Ovary (tissue), 9 donors: ENCODE measurements around the gene PCNX3. TPM values are rescaled to one million over a fixed set of nuclear protein-coding genes. Genes with fewer than 3 reads are reported as not detected.

Source experiments
- DNase-seq, 5 donors: peaks; one replicate each; pipeline ENCODE4 v3.0.0-alpha.2; 2019 to 2020
- H3K27ac ChIP-seq, 2 donors: fragments of 200-600 bp; one replicate each; pipeline versions ENCODE4 v1.5.1 to v1.8.0; 2019 to 2022
- H3K27me3 ChIP-seq: fragments of 200-600 bp; one replicate; pipeline ENCODE4 v1.8.0; 2022
- H3K36me3 ChIP-seq: fragments of 200-600 bp; sonication (generic); one replicate; pipeline ENCODE4 v1.5.1; 2019
- H3K4me1 ChIP-seq: one replicate; pipeline ENCODE4 v1.8.1; 2013; ENCODE audit warnings: mild to moderate bottlenecking, moderate library complexity; ENCODE audit not compliant: insufficient read depth
- H3K4me3 ChIP-seq: fragments of 200-600 bp; sonication (generic); one replicate; pipeline ENCODE4 v1.5.1; 2017
- H3K9me3 ChIP-seq, 2 donors: fragments of 200-600 bp in 1 of 2; sonication (generic) in 1 of 2; one replicate each; pipeline versions ENCODE4 v1.5.1 to v1.8.1; 2013 to 2019; ENCODE audit warnings: mild to moderate bottlenecking in 1 of 2, moderate library complexity in 1 of 2
- EP300 ChIP-seq: sonication (generic); formaldehyde crosslinking; IDR thresholded peaks from one replicate; pipeline ENCODE4 v1.6.1; 2017; ENCODE audit warnings: antibody characterized with exemption
- POLR2A ChIP-seq: fragments of 450-650 bp; IDR thresholded peaks from one replicate; pipeline ENCODE4 v1.6.1; 2017; ENCODE audit warnings: antibody characterized with exemption, mild to moderate bottlenecking, moderate library complexity
- WGBS, 3 donors: extraction: QIAGEN DNeasy Blood & Tissue Kit in 1 of 3; methylation state at CpG; one replicate each; pipeline versions ENCODE4 v1.1.5 to v1.1.7; 2013 to 2017; 5-methylcytosine and 5-hydroxymethylcytosine counted together
- intact Hi-C, 4 donors: fragments of 100-400 bp; cut with DNase I; formaldehyde crosslinking; loops; one replicate each; pipeline versions ENCODE4 v1.11.0 to v1.15.1; 2022 to 2023
- polyA plus RNA-seq, 2 donors: library from polyadenylated mRNA; stranded (reverse); fragments of 200-250 nt in 1 of 2; fragments of 350-450 nt in 1 of 2; fragmentation: Illumina TruSeq in 1 of 2; extraction: RNeasy Lipid Tissue Mini Kit (QIAGEN cat#74804) in 1 of 2; gene quantifications; one replicate each; pipeline ENCODE4 v1.2.3, GENCODE V29; 2013 to 2014
- total RNA-seq, 7 donors: library from RNA; depleted of rRNA in 2 of 7; stranded (reverse); fragments of >200 nt in 2 of 7; fragmentation: NEBNext Ultra II Directional in 3 of 7; extraction: Animal tissue kit (Norgen Biotek cat#: 25700) in 3 of 7; gene quantifications; one replicate each; pipeline versions ENCODE4 v1.1.0 to v1.2.4, GENCODE V29; 2016 to 2023
- TF ChIP-seq, protein P1 (sequence below), 3 donors: fragments of 450-650 bp in 2 of 3; fragments of 200-600 bp in 1 of 3; IDR thresholded peaks; one replicate each; pipeline versions ENCODE4 v1.5.1 to v1.8.0; 2016 to 2022; ENCODE audit warnings: antibody characterized with exemption in 3 of 3, mild to moderate bottlenecking in 1 of 3
- donor health status: DM: no; HTN: no; CAD: no; lungs with moderate emphysema.
- donor health status: DM: no; HTN: no; CAD: no.
- donor health status: Bipolar disorder and iron deficiency.
- donor health status: DM: yes; HTN: yes; CAD: no.
- donor health status: DM: no; HTN: no; CAD: no.
- donor health status: DM: yes; HTN: yes; CAD: no.

PCNX3 gene
- total and polyA plus RNA-seq, 9 donors = 3.3 to 42.1 (median 27.1) TPM

DNA sequence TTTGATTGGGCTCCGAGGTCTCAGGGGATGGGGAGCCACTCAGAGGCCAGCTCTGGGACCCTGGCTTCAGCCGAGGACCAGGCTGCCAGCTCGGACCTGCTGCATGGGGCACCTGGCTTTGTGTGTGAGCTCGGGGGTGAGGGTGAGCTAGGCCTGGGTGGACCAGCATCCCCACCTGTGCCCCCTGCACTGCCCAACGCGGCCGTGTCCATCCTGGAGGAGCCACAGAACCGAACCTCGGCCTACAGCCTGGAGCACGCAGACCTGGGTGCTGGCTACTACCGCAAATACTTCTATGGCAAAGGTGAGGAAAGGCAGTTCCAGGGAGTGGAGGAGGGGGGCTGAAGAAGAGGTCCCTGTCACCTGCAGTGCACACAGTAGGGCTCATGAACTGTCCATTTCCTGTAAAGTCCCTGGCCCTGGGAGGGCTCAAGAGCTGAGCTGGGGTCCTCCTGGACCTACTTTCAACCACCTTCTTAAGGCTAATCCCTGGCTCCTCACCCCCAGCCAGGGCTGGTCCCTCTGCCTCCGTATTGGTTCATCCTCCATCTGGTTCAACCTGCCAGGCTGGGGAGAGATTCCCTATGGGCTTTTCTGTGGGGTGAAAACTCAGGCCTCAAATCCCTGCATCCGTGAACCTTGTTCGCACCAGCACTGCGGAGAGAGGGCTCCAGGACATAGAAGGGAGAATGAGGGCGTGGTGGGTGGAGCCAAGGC, 25.9 kb downstream of the PCNX3 start:
- Histone ChIP-seq H3K4me3 (no peak overlapping the region), H3K27ac (no peak overlapping the region), H3K4me1 (peaks cover 6% of the 10 kb centered on the region), H3K36me3 (no peaks in the 10 kb centered on the region), H3K27me3 (no peaks in the 10 kb centered on the region), H3K9me3 (no peaks in the 10 kb centered on the region)
- DNase-seq = no peak
- intact Hi-C loops = no loop called here
- no peak for TF ChIP-seq EP300
- WGBS, 3 donors = 82 to 91% (median 89%) methylated on average over 15 to 16 of the region's 16 CpGs

DNA sequence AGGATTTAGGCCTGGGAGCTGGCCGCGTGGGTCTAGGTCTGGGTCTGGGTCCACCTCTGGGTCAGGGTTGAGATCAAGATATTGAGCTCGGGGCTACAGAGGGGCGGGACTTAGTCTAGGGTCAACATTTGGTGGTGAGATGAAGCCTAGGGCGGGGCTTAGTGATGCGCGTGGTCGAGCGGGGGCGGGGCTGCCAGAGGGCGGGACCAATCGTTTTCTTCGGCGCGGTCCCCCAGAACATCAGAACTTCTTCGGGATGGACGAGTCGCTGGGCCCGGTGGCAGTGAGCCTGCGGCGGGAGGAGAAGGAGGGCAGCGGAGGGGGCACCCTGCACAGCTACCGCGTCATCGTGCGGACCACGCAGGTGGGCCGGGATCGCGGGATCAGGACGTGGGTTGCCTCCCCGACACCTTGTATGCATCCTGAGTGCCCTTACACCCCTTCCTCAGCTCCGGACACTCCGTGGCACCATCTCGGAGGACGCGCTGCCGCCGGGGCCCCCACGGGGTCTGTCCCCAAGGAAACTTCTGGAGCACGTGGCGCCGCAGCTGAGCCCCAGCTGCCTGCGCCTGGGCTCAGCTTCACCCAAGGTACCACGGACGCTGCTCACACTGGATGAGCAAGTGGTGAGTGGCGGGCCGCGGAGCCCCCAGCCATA, 26.6 kb downstream of the PCNX3 start:
- Histone ChIP-seq H3K4me3 (no peak overlapping the region), H3K4me1 (peaks cover 6% of the 10 kb centered on the region), H3K9me3 (no peaks in the 10 kb centered on the region), H3K36me3 (no peaks in the 10 kb centered on the region), H3K27me3 (no peaks in the 10 kb centered on the region), H3K27ac (no peak overlapping the region)
- 65 to 69% (median 65%) methylated on average over 42 to 49 of the region's 49 CpGs for WGBS, 3 donors
- intact Hi-C loops = no loop called here
- DNase-seq = no peak
- no peak for TF ChIP-seq EP300
- no peak for TF ChIP-seq POLR2A
- TF ChIP-seq, protein P1, sequence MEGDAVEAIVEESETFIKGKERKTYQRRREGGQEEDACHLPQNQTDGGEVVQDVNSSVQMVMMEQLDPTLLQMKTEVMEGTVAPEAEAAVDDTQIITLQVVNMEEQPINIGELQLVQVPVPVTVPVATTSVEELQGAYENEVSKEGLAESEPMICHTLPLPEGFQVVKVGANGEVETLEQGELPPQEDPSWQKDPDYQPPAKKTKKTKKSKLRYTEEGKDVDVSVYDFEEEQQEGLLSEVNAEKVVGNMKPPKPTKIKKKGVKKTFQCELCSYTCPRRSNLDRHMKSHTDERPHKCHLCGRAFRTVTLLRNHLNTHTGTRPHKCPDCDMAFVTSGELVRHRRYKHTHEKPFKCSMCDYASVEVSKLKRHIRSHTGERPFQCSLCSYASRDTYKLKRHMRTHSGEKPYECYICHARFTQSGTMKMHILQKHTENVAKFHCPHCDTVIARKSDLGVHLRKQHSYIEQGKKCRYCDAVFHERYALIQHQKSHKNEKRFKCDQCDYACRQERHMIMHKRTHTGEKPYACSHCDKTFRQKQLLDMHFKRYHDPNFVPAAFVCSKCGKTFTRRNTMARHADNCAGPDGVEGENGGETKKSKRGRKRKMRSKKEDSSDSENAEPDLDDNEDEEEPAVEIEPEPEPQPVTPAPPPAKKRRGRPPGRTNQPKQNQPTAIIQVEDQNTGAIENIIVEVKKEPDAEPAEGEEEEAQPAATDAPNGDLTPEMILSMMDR (IDR thresholded peaks at IDR 0.05) = no peak

DNA sequence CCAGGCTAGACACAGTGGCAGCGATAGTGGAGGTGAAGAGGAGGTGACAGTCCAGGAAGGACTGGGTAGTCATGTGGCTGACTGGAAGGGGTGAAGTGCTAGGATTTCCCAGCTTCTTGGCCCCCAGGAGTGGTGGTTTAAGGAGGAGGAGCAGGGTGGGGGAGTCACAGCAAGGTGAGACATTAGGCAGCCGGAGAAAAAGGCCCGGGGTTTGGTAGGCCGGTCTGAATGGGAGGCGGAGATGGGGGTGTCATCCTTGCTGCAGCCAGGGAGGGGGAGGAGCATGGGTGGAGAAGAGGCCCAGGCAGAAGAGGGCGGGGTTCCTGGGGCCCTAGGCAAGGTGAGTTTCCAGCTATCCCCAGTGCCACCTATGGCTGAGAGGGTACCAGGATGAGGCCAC, 28.4 kb downstream of the PCNX3 start:
- TF ChIP-seq, protein P1 (IDR thresholded peaks at IDR 0.05) = no peak
- TF ChIP-seq POLR2A (no peak), EP300 (no peak)
- H3K4me1 ChIP-seq = peaks cover 4% of the 10 kb centered on the region
- H3K36me3 ChIP-seq = no peaks in the 10 kb centered on the region
- H3K27me3 ChIP-seq = no peaks in the 10 kb centered on the region
- H3K4me3 ChIP-seq = no peak overlapping the region
- no peak overlapping the region for H3K27ac ChIP-seq
- no peaks in the 10 kb centered on the region for H3K9me3 ChIP-seq
- no peak for DNase-seq
- 61 to 69% (median 64%) methylated on average over 6 of the region's 6 CpGs for WGBS, 3 donors
- intact Hi-C loops = no loop called here

DNA sequence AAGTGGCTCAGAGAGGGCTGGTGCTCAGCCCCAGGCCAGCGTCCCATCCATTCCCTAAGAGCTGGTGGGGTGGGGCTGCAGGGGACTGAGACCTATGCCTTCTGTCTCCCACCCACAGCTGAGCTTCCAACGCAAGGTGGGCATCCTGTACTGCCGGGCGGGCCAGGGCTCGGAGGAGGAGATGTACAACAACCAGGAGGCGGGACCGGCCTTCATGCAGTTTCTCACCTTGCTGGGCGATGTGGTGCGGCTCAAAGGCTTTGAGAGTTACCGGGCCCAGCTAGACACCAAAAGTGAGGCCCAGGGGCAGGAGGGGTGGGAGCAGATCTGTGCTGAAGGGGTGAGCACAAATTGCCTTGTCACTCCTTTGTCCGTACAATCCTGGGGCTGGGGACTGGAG, 29.3 kb downstream of the PCNX3 start:
- no peak overlapping the region for H3K4me3 ChIP-seq
- TF ChIP-seq EP300 (no peak), POLR2A (no peak)
- TF ChIP-seq, protein P1 (IDR thresholded peaks at IDR 0.05) = no peak
- WGBS, 3 donors = 81 to 89% (median 88%) methylated on average over 11 of the region's 11 CpGs
- H3K4me1 ChIP-seq = peaks cover 4% of the 10 kb centered on the region
- H3K36me3 ChIP-seq = no peaks in the 10 kb centered on the region
- intact Hi-C loops = no loop called here
- no peak overlapping the region for H3K27ac ChIP-seq
- DNase-seq = no peak
- no peaks in the 10 kb centered on the region for H3K9me3 ChIP-seq
- H3K27me3 ChIP-seq = no peaks in the 10 kb centered on the region

DNA sequence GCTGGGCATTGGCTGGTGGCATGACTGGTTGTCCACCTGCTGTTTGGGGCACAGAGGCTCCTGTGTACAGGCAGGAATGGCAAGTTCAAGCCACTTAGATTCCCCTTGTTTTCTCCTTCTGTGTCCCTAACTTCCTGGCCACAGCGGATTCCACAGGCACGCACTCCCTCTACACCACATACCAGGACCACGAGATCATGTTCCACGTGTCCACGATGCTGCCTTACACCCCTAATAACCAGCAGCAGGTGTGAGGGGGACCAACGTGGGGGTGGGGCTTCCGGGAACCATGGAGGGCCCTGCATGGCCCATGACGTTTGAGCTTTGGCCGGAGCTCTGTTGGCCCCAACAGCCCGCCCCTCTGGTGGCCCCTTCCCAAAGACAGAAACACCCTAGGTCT, 30.1 kb downstream of the PCNX3 start:
- Histone ChIP-seq H3K4me1 (peaks cover 8% of the 10 kb centered on the region), H3K4me3 (no peak overlapping the region)
- intact Hi-C loops = no loop called here

More for the DNA sequence above, 30.1 kb downstream of the PCNX3 start:
- WGBS, 3 donors = 61 to 66% (median 63%) methylated on average over 10 of the region's 10 CpGs
- Histone ChIP-seq H3K27me3 (no peaks in the 10 kb centered on the region), H3K27ac (no peak overlapping the region), H3K9me3 (no peaks in the 10 kb centered on the region), H3K36me3 (no peaks in the 10 kb centered on the region)
- no peak for DNase-seq
- TF ChIP-seq, protein P1 (IDR thresholded peaks at IDR 0.05) = no peak
